Right lobe of liver (tissue), 6 donors: ENCODE results near the gene MOB1B. TPM values are rescaled to one million over a fixed set of nuclear protein-coding genes. Genes with fewer than 3 reads are reported as not detected.
A peak's percentile ranks its signal among the peaks of the same experiment; 100 is the strongest.

Experiments used
- ATAC-seq, 4 donors: fragments of 200-7000 bp; cut with Tn5 transposase; one replicate each; pipeline ENCODE4 v1.9.1; 2020; ENCODE audit warnings: mild to moderate bottlenecking in 4 of 4, moderate library complexity in 4 of 4
- DNase-seq, 3 donors: peaks; one replicate each; pipeline ENCODE4 v3.0.0-alpha.2; 2020
- H3K27ac ChIP-seq, 3 donors: fragments of 200-600 bp; one replicate each; pipeline ENCODE4 v1.8.0; 2022
- H3K27me3 ChIP-seq, 2 donors: fragments of 200-600 bp; one replicate each; pipeline ENCODE4 v1.8.0; 2022
- H3K36me3 ChIP-seq, 4 donors: fragments of 200-600 bp; sonication (generic) in 1 of 4; one replicate each; pipeline versions ENCODE4 v1.5.1 to v1.8.0; 2017 to 2022; ENCODE audit warnings: control low read depth in 1 of 4
- H3K4me1 ChIP-seq, 4 donors: fragments of 200-600 bp; sonication (generic) in 1 of 4; one replicate each; pipeline versions ENCODE4 v1.5.1 to v1.8.0; 2017 to 2022; ENCODE audit warnings: control low read depth in 1 of 4
- H3K4me3 ChIP-seq, 3 donors: fragments of 200-600 bp; one replicate each; pipeline ENCODE4 v1.8.0; 2022
- H3K9me3 ChIP-seq, 4 donors: fragments of 200-600 bp; sonication (generic) in 1 of 4; one replicate each; pipeline versions ENCODE4 v1.5.1 to v1.8.0; 2017 to 2022; ENCODE audit warnings: control low read depth in 1 of 4
- POLR2A ChIP-seq: fragments of 450-650 bp; IDR thresholded peaks from one replicate; pipeline ENCODE4 v1.6.1; 2017; ENCODE audit warnings: antibody characterized with exemption, mild to moderate bottlenecking
- WGBS: methylation state at CpG from one replicate; pipeline ENCODE4 v1.1.6; 2018; ENCODE audit warnings: low coverage, low lambda C conversion rate; ENCODE audit not compliant: insufficient coverage; ENCODE audit errors: missing lambda C conversion rate; 5-methylcytosine and 5-hydroxymethylcytosine counted together
- intact Hi-C, 2 donors: fragments of 100-400 bp; cut with DNase I; formaldehyde crosslinking; loops; one replicate each; pipeline versions ENCODE4 v1.11.2 to v1.14.1; 2022
- total RNA-seq, 6 experiments: library from RNA; depleted of rRNA in 2 of 6; stranded (reverse); fragments of >200 nt in 2 of 6; fragmentation: NEBNext Ultra II Directional in 3 of 6; extraction: Animal tissue kit (Norgen Biotek cat#: 25700) in 3 of 6; gene quantifications; one replicate each; pipeline versions ENCODE4 v1.1.0 to v1.2.4, GENCODE V29; 2016 to 2023
- TF ChIP-seq, protein P1 (sequence below), 4 donors: fragments of 200-600 bp in 3 of 4; fragments of 450-650 bp in 1 of 4; IDR thresholded peaks; one replicate each; pipeline versions ENCODE4 v1.5.1 to v1.8.0; 2016 to 2022; ENCODE audit warnings: antibody characterized with exemption in 4 of 4, mild to moderate bottlenecking in 2 of 4
- donor health status: DM: no; HTN: yes; CAD: no.
- donor health status: DM: no; HTN: no; CAD: no.
- donor health status: DM: no; HTN: no; CAD: no.
- donor health status: DM: no; HTN: yes; CAD: no.
- donor health status: DM: no; HTN: yes; CAD: no.

The MOB1B gene
- total RNA-seq, 6 experiments from 2014 or later = 4.4 to 13.0 (median 6.5) TPM

DNA sequence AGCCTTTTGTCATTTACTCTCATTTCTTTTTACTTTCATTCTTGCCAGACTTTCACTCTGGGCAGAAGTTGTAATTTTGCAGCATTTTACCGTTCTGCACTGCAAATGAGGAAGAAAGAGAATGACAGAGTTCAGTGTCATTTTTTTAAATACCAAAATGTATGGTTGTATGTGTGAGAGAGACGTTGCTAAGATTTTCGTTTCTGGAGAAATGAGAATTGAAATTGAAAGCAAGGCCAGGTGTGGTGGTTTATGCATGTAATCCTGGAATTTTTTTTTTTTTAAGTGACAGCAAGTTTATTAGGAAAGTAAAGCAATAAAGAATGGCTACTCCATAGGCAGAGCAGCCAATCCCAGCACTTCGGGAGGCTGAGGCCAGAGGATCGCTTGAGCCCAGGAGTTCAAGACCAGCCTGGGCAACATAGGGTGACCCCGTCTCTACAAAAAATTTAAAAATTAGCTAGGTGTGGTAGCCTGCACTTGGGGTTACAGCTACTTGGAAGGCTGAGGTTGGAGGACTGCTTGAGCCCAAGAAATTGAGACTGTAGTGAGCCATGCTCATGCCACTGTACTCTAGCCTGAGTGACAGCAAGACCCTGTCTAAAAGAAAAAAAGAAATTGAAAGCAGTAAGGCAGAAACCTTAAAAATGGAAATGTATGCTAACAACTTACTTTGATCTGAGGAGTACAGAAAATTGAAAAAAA lies 104.2 kb downstream of the MOB1B start:
- H3K27me3 ChIP-seq = no peaks in the 10 kb centered on the region
- H3K27ac ChIP-seq = no peak overlapping the region
- intact Hi-C loops = no loop called here
- no peak overlapping the region for H3K4me3 ChIP-seq
- H3K9me3 ChIP-seq = no peaks in the 10 kb centered on the region
- no peaks in the 10 kb centered on the region for H3K36me3 ChIP-seq
- peaks cover 0 to 2% (median 0%) of the 10 kb centered on the region in 4 donors for H3K4me1 ChIP-seq
- 78% methylated on average over 6 of the region's 6 CpGs for WGBS
- DNase-seq (no peak), ATAC-seq (peak in 1 of 4 donors; percentile 37)
- TF ChIP-seq, protein P1, sequence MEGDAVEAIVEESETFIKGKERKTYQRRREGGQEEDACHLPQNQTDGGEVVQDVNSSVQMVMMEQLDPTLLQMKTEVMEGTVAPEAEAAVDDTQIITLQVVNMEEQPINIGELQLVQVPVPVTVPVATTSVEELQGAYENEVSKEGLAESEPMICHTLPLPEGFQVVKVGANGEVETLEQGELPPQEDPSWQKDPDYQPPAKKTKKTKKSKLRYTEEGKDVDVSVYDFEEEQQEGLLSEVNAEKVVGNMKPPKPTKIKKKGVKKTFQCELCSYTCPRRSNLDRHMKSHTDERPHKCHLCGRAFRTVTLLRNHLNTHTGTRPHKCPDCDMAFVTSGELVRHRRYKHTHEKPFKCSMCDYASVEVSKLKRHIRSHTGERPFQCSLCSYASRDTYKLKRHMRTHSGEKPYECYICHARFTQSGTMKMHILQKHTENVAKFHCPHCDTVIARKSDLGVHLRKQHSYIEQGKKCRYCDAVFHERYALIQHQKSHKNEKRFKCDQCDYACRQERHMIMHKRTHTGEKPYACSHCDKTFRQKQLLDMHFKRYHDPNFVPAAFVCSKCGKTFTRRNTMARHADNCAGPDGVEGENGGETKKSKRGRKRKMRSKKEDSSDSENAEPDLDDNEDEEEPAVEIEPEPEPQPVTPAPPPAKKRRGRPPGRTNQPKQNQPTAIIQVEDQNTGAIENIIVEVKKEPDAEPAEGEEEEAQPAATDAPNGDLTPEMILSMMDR (IDR thresholded peaks at IDR 0.05) = no peak
- TF ChIP-seq POLR2A = no peak

DNA sequence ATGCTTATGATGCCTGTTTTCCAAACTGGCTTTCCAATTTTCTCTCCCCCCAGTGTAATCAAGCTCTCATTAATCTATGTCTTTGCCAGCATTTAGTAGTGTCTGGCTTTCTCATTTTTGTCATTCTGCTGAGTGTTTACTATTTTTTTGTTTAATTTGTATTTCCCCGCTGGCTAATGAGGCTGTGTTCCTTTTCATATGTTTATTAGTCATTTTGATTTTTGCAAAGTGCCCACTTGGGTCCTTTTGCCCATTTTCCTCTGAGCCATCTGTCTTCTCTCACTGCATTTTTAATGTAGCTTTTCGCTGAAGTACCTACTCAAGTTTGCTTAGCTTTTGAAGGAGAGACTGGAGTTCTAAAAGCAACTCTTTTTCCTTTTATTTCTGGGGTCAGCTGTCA lies 106.0 kb downstream of the MOB1B start:
- no peaks in the 10 kb centered on the region for H3K9me3 ChIP-seq
- TF ChIP-seq, protein P1 (IDR thresholded peaks at IDR 0.05) = no peak
- no peak for TF ChIP-seq POLR2A
- H3K27me3 ChIP-seq = no peaks in the 10 kb centered on the region
- intact Hi-C loops = no loop called here
- H3K4me3 ChIP-seq = no peak overlapping the region
- 86% methylated on average over 2 of the region's 2 CpGs for WGBS
- no peak overlapping the region for H3K27ac ChIP-seq
- no peaks in the 10 kb centered on the region for H3K36me3 ChIP-seq
- peaks cover 0 to 2% (median 0%) of the 10 kb centered on the region in 4 donors for H3K4me1 ChIP-seq
- ATAC-seq (no peak), DNase-seq (no peak)

DNA sequence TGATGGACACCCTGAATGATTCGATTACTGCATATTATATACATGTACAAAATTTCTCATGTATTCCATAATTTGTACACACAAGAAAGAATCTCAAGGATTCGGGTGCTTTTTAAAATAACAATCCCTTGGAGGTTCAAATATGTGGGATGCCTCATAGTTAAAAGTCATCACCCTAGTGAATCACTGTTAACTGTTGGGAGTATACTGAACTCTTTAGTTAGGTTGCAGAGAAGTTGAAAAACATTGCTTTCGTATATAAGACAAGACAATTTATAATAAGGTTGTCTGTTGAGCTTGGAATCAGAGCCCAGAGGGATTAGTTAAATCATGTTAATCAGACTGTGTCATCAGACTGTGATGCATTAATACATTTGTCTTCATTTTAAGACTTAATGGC lies 106.9 kb downstream of the MOB1B start:
- H3K4me3 ChIP-seq = no peak overlapping the region
- no peaks in the 10 kb centered on the region for H3K9me3 ChIP-seq
- H3K36me3 ChIP-seq = no peaks in the 10 kb centered on the region
- H3K4me1 ChIP-seq = peaks cover 0 to 2% (median 0%) of the 10 kb centered on the region in 4 donors
- no peaks in the 10 kb centered on the region for H3K27me3 ChIP-seq
- DNase-seq (no peak), ATAC-seq (no peak)
- TF ChIP-seq, protein P1 (IDR thresholded peaks at IDR 0.05) = no peak
- TF ChIP-seq POLR2A = no peak
- H3K27ac ChIP-seq = no peak overlapping the region
- intact Hi-C loops = no loop called here
- WGBS = 85% methylated on average over 3 of the region's 3 CpGs

DNA sequence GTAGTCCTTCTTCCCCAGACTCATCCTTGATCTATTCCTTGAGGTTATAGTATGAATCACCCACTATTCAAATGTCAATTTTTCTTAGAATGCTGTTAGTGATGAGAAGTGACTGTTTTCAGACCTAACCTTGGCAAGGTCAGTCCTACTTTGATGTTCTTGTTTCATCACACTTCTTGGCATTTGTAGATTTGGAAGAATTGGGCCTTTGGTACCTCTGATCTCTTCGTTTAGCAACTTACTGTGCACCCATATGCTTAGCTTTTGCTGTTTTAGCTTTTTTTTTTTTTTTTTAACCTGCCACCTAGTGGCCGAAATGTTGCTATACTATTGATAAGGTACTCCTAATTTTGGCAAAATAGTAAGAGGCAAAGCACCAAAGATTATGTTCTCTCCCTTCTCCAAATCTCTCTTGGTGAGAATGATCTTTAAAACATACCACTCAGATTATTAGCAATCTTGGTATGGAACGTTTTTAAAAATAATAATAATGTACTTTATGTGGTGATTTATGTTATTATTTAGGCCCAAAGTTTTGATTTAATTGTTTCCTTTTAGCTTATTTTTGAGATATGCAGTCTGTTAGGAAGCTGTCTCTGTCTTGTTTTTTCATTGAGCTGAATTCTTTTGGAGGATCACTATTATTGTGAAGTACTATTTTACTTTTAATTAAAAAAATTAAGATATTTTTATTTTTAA lies 107.9 kb downstream of the MOB1B start:
- TF ChIP-seq, protein P1 (IDR thresholded peaks at IDR 0.05) = peak; percentile 50 to 67 (median 64)
- TF ChIP-seq POLR2A = no peak
- no peaks in the 10 kb centered on the region for H3K36me3 ChIP-seq
- H3K4me1 ChIP-seq = peaks cover 0 to 2% (median 0%) of the 10 kb centered on the region in 4 donors
- H3K9me3 ChIP-seq = no peaks in the 10 kb centered on the region
- ATAC-seq = peak; percentile 70 to 79 (median 74)
- H3K27ac ChIP-seq = no peak overlapping the region
- intact Hi-C loops = no loop called here
- WGBS = 1% methylated on average over 3 of the region's 3 CpGs
- H3K27me3 ChIP-seq = no peaks in the 10 kb centered on the region
- no peak overlapping the region for H3K4me3 ChIP-seq
- DNase-seq = no peak
